WTC11 (cell line): ENCODE results near the gene NOL4L. TPM values are rescaled to one million over a fixed set of nuclear protein-coding genes. Genes with fewer than 3 reads are reported as not detected.

Experiments
- ATAC-seq: fragments of 200-7000 bp; cut with Tn5 transposase; 2 replicates; pipeline ENCODE4 v1.10.0; 2021; ENCODE audit warnings: mild to moderate bottlenecking, moderate library complexity
- CTCF ChIA-PET: fragments of 300-600 bp; sonication (Branson Sonifier 250); formaldehyde crosslinking; loops from one replicate; lab custom pipeline; 2021; ENCODE audit warnings: antibody characterized with exemption; lab: Charles Lee
- POLR2A ChIA-PET: fragments of 350-600 bp; sonication (Branson Sonifier 250); formaldehyde crosslinking; loops from one replicate; lab custom pipeline; 2021; ENCODE audit warnings: antibody characterized with exemption; lab: Charles Lee
- DNase-seq: peaks from one replicate; pipeline ENCODE4 v3.0.0; 2021; ENCODE audit warnings: low spot score
- H3K27ac Mint-ChIP-seq: 2 replicates; pipeline ENCODE4 v1.8.0; 2021; ENCODE audit warnings: mixed read lengths
- H3K27me3 Mint-ChIP-seq: 2 replicates; pipeline ENCODE4 v1.8.0; 2021; ENCODE audit warnings: low read depth, mild to moderate bottlenecking, moderate library complexity, mixed read lengths
- H3K36me3 Mint-ChIP-seq: 2 replicates; pipeline ENCODE4 v1.8.0; 2021; ENCODE audit warnings: mixed read lengths
- H3K4me1 Mint-ChIP-seq: 2 replicates; pipeline ENCODE4 v1.8.0; 2022; ENCODE audit warnings: mixed read lengths
- H3K4me3 Mint-ChIP-seq: 2 replicates; pipeline ENCODE4 v1.8.0; 2021; ENCODE audit warnings: mild to moderate bottlenecking, moderate library complexity, mixed read lengths
- H3K9me3 Mint-ChIP-seq: 2 replicates; pipeline ENCODE4 v1.8.0; 2021; ENCODE audit warnings: mixed read lengths
- IRF2 ChIP-seq: sonication (generic); formaldehyde crosslinking; IDR thresholded peaks from 2 replicates; pipeline ENCODE4 v1.8.0; 2022; ENCODE audit warnings: low read depth, missing genetic modification reagents, borderline replicate concordance
- MXD4 ChIP-seq: fragments of 250-450 bp; sonication (Bioruptor Pico); IDR thresholded peaks from 2 replicates; pipeline ENCODE4 v1.8.0; 2021; ENCODE audit warnings: mild to moderate bottlenecking, moderate library complexity, borderline replicate concordance
- NR1H2 ChIP-seq: sonication (generic); formaldehyde crosslinking; IDR thresholded peaks from 2 replicates; pipeline ENCODE4 v1.9.0; 2021; ENCODE audit warnings: mild to moderate bottlenecking, moderate library complexity, missing genetic modification reagents
- NR3C1 ChIP-seq: sonication (generic); formaldehyde crosslinking; conservative IDR thresholded peaks from 2 replicates; pipeline ENCODE4 v1.8.1; 2023; ENCODE audit warnings: low read depth, mild to moderate bottlenecking, missing genetic modification reagents
- SMAD3 ChIP-seq: sonication (generic); formaldehyde crosslinking; IDR thresholded peaks from 2 replicates; pipeline ENCODE4 v1.8.0; 2022; ENCODE audit warnings: missing genetic modification reagents, mild to moderate bottlenecking, borderline replicate concordance
- TEAD1 ChIP-seq: sonication (generic); formaldehyde crosslinking; IDR thresholded peaks from 2 replicates; pipeline ENCODE4 v1.8.0; 2022; ENCODE audit warnings: mild to moderate bottlenecking, missing genetic modification reagents
- TEAD4 ChIP-seq: sonication (generic); formaldehyde crosslinking; IDR thresholded peaks from 2 replicates; pipeline ENCODE4 v1.8.0; 2022; ENCODE audit warnings: mild to moderate bottlenecking, missing genetic modification reagents
- ZBTB21 ChIP-seq: sonication (generic); formaldehyde crosslinking; IDR thresholded peaks from 2 replicates; pipeline ENCODE4 v1.8.1; 2023; ENCODE audit warnings: mild to moderate bottlenecking, missing genetic modification reagents, borderline replicate concordance
- ZNF121 ChIP-seq: sonication (generic); formaldehyde crosslinking; IDR thresholded peaks from 2 replicates; pipeline ENCODE4 v1.8.0; 2023; ENCODE audit warnings: missing genetic modification reagents
- total RNA-seq: library from RNA; stranded (reverse); gene quantifications from 3 replicates; pipeline ENCODE4 v1.2.3, GENCODE V29; 2021
- TF ChIP-seq, protein P1 (sequence below): sonication (generic); formaldehyde crosslinking; IDR thresholded peaks from 2 replicates; pipeline ENCODE4 v1.8.1; 2022; ENCODE audit warnings: missing genetic modification reagents, borderline replicate concordance
- TF ChIP-seq, protein P2 (sequence below): fragments of 200-600 bp; IDR thresholded peaks from 2 replicates; pipeline ENCODE4 v1.8.0; 2022; ENCODE audit warnings: antibody characterized with exemption
- TF ChIP-seq, protein P3 (sequence below): sonication (generic); formaldehyde crosslinking; IDR thresholded peaks from 2 replicates; pipeline ENCODE4 v1.8.0; 2022; ENCODE audit warnings: mild to moderate bottlenecking, missing genetic modification reagents
- TF ChIP-seq, protein P4 (sequence below): fragments of 250-450 bp; sonication (Bioruptor Pico); IDR thresholded peaks from 2 replicates; pipeline ENCODE4 v1.9.0; 2021; ENCODE audit warnings: moderate library complexity, mild to moderate bottlenecking, inconsistent platforms, borderline replicate concordance
- TF ChIP-seq, protein P5 (sequence below): sonication (generic); formaldehyde crosslinking; IDR thresholded peaks from 2 replicates; pipeline ENCODE4 v1.8.1; 2023; ENCODE audit warnings: mild to moderate bottlenecking, missing genetic modification reagents
- TF ChIP-seq, protein P6 (sequence below): fragments of 250-450 bp; sonication (Bioruptor Pico); IDR thresholded peaks from 2 replicates; pipeline ENCODE4 v2.1.2; 2022; ENCODE audit warnings: mild to moderate bottlenecking, moderate library complexity
- TF ChIP-seq, protein P7 (sequence below): sonication (generic); formaldehyde crosslinking; IDR thresholded peaks from 2 replicates; pipeline ENCODE4 v1.8.0; 2022; ENCODE audit warnings: mild to moderate bottlenecking, missing genetic modification reagents
- TF ChIP-seq, protein P8 (sequence below): sonication (generic); formaldehyde crosslinking; IDR thresholded peaks from 2 replicates; pipeline ENCODE4 v1.8.1; 2022; ENCODE audit warnings: mild to moderate bottlenecking, moderate library complexity, missing genetic modification reagents
- TF ChIP-seq, protein P9 (sequence below): sonication (generic); formaldehyde crosslinking; IDR thresholded peaks from 2 replicates; pipeline ENCODE4 v1.8.0; 2022; ENCODE audit warnings: mild to moderate bottlenecking, missing genetic modification reagents

NOL4L gene
- total RNA-seq, 1 experiment from 2014 or later: 29.0 TPM

DNA sequence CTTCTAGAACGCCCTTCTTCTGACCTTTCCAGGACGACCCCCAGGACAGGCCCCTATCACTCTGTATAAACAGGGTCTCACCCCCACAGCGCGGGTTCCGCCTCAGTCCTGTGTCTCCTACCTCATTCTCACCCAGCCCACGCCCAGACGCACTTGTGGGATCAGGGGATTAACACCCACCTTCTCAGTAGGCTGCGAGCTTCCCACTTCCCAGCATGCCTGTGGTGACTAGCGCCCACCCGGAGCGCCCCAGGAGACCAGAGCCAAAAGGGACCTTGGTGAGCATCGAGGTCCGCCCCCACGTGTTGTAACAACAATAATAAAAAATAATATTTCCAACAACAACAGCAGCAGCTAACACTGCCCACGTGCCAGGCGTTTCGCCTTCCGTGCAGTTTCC lies 40.9 kb upstream of the NOL4L start:
- Mint-ChIP-seq H3K36me3 (no peaks in the 10 kb centered on the region), H3K27ac (no peak overlapping the region; the same call in 1 of the 2 replicates), H3K4me1 (peaks cover 17% of the 10 kb centered on the region), H3K4me3 (no peak overlapping the region), H3K9me3 (no peaks in the 10 kb centered on the region), H3K27me3 (no peaks in the 10 kb centered on the region)
- ATAC-seq (no peak), DNase-seq (no peak)
- ChIA-PET POLR2A (no interaction called here), CTCF (interaction anchor here (1.1 kb wide), 1 partner anchor 26 kb away, joined by 3 read pairs; no protein-coding TSS in a partner anchor)
- TF ChIP-seq NR1H2 (no peak), MXD4 (no peak), SMAD3 (no peak), NR3C1 (CRISPR knock-in tag) (no peak), ZNF121 (CRISPR knock-in tag) (no peak)
- TF ChIP-seq, protein P1, sequence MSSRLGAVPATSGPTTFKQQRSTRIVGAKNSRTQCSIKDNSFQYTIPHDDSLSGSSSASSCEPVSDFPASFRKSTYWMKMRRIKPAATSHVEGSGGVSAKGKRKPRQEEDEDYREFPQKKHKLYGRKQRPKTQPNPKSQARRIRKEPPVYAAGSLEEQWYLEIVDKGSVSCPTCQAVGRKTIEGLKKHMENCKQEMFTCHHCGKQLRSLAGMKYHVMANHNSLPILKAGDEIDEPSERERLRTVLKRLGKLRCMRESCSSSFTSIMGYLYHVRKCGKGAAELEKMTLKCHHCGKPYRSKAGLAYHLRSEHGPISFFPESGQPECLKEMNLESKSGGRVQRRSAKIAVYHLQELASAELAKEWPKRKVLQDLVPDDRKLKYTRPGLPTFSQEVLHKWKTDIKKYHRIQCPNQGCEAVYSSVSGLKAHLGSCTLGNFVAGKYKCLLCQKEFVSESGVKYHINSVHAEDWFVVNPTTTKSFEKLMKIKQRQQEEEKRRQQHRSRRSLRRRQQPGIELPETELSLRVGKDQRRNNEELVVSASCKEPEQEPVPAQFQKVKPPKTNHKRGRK (CRISPR knock-in tag): no peak
- TF ChIP-seq, protein P2, sequence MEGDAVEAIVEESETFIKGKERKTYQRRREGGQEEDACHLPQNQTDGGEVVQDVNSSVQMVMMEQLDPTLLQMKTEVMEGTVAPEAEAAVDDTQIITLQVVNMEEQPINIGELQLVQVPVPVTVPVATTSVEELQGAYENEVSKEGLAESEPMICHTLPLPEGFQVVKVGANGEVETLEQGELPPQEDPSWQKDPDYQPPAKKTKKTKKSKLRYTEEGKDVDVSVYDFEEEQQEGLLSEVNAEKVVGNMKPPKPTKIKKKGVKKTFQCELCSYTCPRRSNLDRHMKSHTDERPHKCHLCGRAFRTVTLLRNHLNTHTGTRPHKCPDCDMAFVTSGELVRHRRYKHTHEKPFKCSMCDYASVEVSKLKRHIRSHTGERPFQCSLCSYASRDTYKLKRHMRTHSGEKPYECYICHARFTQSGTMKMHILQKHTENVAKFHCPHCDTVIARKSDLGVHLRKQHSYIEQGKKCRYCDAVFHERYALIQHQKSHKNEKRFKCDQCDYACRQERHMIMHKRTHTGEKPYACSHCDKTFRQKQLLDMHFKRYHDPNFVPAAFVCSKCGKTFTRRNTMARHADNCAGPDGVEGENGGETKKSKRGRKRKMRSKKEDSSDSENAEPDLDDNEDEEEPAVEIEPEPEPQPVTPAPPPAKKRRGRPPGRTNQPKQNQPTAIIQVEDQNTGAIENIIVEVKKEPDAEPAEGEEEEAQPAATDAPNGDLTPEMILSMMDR: no peak
- TF ChIP-seq, protein P3, sequence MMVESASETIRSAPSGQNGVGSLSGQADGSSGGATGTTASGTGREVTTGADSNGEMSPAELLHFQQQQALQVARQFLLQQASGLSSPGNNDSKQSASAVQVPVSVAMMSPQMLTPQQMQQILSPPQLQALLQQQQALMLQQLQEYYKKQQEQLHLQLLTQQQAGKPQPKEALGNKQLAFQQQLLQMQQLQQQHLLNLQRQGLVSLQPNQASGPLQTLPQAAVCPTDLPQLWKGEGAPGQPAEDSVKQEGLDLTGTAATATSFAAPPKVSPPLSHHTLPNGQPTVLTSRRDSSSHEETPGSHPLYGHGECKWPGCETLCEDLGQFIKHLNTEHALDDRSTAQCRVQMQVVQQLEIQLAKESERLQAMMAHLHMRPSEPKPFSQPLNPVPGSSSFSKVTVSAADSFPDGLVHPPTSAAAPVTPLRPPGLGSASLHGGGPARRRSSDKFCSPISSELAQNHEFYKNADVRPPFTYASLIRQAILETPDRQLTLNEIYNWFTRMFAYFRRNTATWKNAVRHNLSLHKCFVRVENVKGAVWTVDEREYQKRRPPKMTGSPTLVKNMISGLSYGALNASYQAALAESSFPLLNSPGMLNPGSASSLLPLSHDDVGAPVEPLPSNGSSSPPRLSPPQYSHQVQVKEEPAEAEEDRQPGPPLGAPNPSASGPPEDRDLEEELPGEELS: no peak
- TF ChIP-seq, protein P4, sequence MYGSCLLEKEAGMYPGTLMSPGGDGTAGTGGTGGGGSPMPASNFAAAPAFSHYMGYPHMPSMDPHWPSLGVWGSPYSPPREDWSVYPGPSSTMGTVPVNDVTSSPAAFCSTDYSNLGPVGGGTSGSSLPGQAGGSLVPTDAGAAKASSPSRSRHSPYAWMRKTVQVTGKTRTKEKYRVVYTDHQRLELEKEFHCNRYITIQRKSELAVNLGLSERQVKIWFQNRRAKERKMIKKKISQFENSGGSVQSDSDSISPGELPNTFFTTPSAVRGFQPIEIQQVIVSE (CRISPR knock-in tag): no peak
- TF ChIP-seq, protein P5, sequence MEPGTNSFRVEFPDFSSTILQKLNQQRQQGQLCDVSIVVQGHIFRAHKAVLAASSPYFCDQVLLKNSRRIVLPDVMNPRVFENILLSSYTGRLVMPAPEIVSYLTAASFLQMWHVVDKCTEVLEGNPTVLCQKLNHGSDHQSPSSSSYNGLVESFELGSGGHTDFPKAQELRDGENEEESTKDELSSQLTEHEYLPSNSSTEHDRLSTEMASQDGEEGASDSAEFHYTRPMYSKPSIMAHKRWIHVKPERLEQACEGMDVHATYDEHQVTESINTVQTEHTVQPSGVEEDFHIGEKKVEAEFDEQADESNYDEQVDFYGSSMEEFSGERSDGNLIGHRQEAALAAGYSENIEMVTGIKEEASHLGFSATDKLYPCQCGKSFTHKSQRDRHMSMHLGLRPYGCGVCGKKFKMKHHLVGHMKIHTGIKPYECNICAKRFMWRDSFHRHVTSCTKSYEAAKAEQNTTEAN: no peak
- TF ChIP-seq, protein P6, sequence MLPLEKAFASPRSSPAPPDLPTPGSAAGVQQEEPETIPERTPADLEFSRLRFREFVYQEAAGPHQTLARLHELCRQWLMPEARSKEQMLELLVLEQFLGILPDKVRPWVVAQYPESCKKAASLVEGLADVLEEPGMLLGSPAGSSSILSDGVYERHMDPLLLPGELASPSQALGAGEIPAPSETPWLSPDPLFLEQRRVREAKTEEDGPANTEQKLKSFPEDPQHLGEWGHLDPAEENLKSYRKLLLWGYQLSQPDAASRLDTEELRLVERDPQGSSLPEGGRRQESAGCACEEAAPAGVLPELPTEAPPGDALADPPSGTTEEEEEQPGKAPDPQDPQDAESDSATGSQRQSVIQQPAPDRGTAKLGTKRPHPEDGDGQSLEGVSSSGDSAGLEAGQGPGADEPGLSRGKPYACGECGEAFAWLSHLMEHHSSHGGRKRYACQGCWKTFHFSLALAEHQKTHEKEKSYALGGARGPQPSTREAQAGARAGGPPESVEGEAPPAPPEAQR (CRISPR knock-in tag): no peak
- TF ChIP-seq, protein P7, sequence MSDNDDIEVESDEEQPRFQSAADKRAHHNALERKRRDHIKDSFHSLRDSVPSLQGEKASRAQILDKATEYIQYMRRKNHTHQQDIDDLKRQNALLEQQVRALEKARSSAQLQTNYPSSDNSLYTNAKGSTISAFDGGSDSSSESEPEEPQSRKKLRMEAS (CRISPR knock-in tag): no peak

DNA sequence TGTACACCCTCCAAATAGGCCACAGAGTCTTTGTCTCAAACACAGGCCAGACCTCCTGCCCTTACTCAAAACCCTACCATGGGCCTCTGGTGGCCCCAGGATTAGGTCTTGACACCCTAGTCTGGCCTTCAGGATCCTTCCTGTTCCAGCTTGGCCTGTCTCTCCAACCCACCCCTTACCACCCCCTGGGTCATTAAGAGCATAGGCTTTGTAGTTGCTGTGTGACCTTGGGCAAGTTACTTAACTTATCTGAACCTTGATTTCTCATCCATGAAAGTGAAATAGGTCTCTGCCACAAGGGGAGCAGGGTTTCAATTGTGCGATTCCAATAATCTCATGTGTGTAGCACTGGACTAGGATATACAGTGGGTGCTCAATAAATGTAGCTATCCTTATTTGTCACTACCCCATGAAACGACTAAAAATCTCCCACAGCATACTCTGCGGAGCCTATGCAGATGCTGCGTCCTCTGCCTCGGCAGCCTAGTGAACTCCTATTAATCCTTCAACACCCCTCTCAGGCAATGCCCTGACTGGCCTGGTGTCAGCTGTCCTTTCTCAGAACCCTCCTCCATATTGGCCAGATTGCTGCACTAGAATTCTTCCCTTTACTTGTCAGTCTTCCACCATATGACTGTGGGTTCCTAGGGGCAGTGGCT lies 39.7 kb upstream of the NOL4L start:
- Mint-ChIP-seq H3K27ac (no peak overlapping the region; the same call in 1 of the 2 replicates), H3K4me1 (peaks cover 17% of the 10 kb centered on the region), H3K9me3 (no peaks in the 10 kb centered on the region), H3K27me3 (no peaks in the 10 kb centered on the region), H3K4me3 (no peak overlapping the region), H3K36me3 (no peaks in the 10 kb centered on the region)
- TF ChIP-seq, protein P8, sequence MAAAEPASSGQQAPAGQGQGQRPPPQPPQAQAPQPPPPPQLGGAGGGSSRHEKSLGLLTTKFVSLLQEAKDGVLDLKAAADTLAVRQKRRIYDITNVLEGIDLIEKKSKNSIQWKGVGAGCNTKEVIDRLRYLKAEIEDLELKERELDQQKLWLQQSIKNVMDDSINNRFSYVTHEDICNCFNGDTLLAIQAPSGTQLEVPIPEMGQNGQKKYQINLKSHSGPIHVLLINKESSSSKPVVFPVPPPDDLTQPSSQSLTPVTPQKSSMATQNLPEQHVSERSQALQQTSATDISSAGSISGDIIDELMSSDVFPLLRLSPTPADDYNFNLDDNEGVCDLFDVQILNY (CRISPR knock-in tag): no peak
- TF ChIP-seq TEAD1 (no peak), IRF2 (CRISPR knock-in tag) (no peak), TEAD4 (CRISPR knock-in tag) (no peak), ZBTB21 (CRISPR knock-in tag) (no peak)
- TF ChIP-seq, protein P7 (CRISPR knock-in tag): no peak
- TF ChIP-seq, protein P1 (CRISPR knock-in tag): no peak
- TF ChIP-seq, protein P9, sequence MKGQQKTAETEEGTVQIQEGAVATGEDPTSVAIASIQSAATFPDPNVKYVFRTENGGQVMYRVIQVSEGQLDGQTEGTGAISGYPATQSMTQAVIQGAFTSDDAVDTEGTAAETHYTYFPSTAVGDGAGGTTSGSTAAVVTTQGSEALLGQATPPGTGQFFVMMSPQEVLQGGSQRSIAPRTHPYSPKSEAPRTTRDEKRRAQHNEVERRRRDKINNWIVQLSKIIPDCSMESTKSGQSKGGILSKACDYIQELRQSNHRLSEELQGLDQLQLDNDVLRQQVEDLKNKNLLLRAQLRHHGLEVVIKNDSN (CRISPR knock-in tag): no peak
- no peak for DNase-seq
- POLR2A ChIA-PET: no interaction called here
- CTCF ChIA-PET: interaction anchor here (1.1 to 2.5 kb wide), 3 partner anchors 20 to 109 kb away, joined by 3 to 6 read pairs (median 3); no protein-coding TSS in a partner anchor
- ATAC-seq: no peak
